Spinal cord (tissue), 10 donors: ENCODE data around the gene OR4E2. TPM values are rescaled to one million over a fixed set of nuclear protein-coding genes. Genes with fewer than 3 reads are reported as not detected.

ENCODE experiments used
- DNase-seq, 6 donors: peaks; one replicate each; pipeline versions ENCODE4 v3.0.0 to v3.0.0-alpha.2; 2013 to 2015; ENCODE audit warnings: low spot score in 6 of 6, low read depth in 4 of 6
- H3K27ac ChIP-seq: one replicate; pipeline ENCODE4 v1.5.1; 2013; ENCODE audit warnings: low read depth, low read length, control low read depth
- H3K27me3 ChIP-seq: one replicate; pipeline ENCODE4 v1.6.1; 2013; ENCODE audit warnings: low read length; ENCODE audit not compliant: control insufficient read depth, insufficient read depth
- H3K36me3 ChIP-seq: one replicate; pipeline ENCODE4 v1.6.1; 2013; ENCODE audit warnings: low read length; ENCODE audit not compliant: control insufficient read depth, insufficient read depth
- H3K4me1 ChIP-seq: one replicate; pipeline ENCODE4 v1.6.1; 2013; ENCODE audit warnings: low read length; ENCODE audit not compliant: control insufficient read depth, insufficient read depth
- H3K4me3 ChIP-seq: one replicate; pipeline ENCODE4 v1.5.1; 2013; ENCODE audit warnings: low read depth, low read length, control low read depth
- H3K9me3 ChIP-seq: one replicate; pipeline ENCODE4 v1.6.1; 2013; ENCODE audit warnings: low read length; ENCODE audit not compliant: control insufficient read depth, insufficient read depth
- WGBS: methylation state at CpG from one replicate; pipeline ENCODE4 v1.1.5; 2013; ENCODE audit warnings: missing lambda C conversion rate; ENCODE audit not compliant: insufficient coverage; 5-methylcytosine and 5-hydroxymethylcytosine counted together
- polyA plus RNA-seq, 2 donors: library from polyadenylated mRNA; unstranded; fragments of 120-200 nt; gene quantifications; one replicate each; pipeline ENCODE4 v1.2.1, GENCODE V29; 2013; ENCODE audit not compliant: insufficient read length in 2 of 2
- total RNA-seq, 2 donors: library from RNA; depleted of rRNA in 1 of 2; stranded (reverse); fragments of 120-200 nt in 1 of 2; fragments of >200 nt in 1 of 2; gene quantifications; one replicate each; pipeline versions ENCODE4 v1.2.3 to v1.2.4, GENCODE V29; 2013 to 2014
- donor health status: healthy.

Gene OR4E2
- total and polyA plus RNA-seq, 4 donors = not detected

DNA sequence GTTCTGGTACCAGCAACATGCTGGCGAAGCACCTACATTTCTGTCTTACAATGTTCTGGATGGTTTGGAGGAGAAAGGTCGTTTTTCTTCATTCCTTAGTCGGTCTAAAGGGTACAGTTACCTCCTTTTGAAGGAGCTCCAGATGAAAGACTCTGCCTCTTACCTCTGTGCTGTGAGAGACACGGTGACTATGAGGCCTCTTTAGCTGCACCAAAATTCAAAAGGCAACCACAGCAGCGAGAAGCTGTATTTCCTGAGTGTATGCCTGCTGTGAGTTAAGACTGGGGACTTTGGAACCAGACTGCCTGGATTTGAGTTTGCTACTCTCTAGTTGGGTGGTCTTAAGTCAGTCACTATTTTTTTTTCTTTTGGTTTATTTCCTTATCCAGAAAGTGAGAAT lies 10.2 kb upstream of the OR4E2 start:
- 84% methylated on average over 3 of the region's 5 CpGs for WGBS
- no peak overlapping the region for H3K27ac ChIP-seq
- H3K4me1 ChIP-seq = no peaks in the 10 kb centered on the region
- no peak overlapping the region for H3K4me3 ChIP-seq
- no peaks in the 10 kb centered on the region for H3K27me3 ChIP-seq
- no peaks in the 10 kb centered on the region for H3K36me3 ChIP-seq
- no peaks in the 10 kb centered on the region for H3K9me3 ChIP-seq
- DNase-seq = no peak

DNA sequence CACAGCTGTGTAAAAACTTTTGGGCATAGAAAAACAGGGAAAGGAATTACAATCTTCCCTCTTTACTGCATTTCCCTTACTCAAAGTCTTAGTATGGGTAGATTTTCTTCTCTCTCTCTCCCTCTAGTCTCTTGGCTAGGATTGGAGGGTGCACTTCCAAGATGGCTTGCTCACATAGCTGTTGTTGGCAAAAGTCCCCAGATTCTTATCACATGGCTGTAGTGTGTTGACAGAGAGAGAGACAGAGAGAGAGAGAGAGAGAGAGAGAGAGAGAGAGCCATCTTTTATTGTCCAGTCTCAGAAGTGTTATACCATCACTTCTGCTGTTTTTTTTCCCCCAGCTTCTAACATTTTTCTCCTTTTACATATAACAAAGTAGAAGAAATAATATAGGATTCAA lies 6.3 kb upstream of the OR4E2 start:
- Histone ChIP-seq H3K9me3 (no peaks in the 10 kb centered on the region), H3K27ac (no peak overlapping the region), H3K4me1 (no peaks in the 10 kb centered on the region), H3K36me3 (no peaks in the 10 kb centered on the region), H3K27me3 (no peaks in the 10 kb centered on the region), H3K4me3 (no peak overlapping the region)
- peak in 1 of 6 donors; percentile 76 for DNase-seq

DNA sequence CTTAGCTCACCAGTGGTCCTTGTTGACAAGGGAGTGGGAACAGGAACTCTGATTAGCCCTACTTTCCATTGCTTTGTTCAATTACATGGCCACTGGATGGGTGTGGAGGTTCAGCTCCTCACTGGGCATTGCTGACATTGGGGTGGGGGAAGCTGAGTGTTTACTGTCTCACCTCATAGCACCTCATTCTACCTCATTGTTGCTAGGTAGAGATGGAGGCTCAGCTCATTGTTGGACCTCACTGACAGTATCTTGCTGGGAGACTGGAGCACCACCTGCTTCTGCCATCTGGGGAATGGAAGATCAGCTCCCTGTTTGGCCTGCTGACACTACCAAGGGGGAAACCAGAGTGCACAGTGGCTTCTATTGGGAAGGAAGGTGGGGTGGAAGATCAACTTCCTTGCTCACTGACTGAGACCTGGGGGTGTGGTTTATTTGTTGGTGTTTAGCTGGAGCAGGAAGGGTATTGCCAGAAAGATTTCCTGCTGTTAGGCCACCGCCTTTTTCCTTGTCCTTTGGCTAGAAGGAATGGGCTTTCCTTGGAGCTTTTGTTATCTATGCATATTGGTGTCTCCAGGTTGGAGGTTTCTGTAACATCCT lies 1.3 kb upstream of the OR4E2 start:
- 88% methylated on average over 1 of the region's 1 CpG for WGBS

GRCh38 chr14:21654215-21654614 lies 580 bp downstream of the OR4E2 start:
- Histone ChIP-seq H3K27me3 (no peaks in the 10 kb centered on the region), H3K36me3 (no peaks in the 10 kb centered on the region), H3K9me3 (no peaks in the 10 kb centered on the region), H3K27ac (no peak overlapping the region), H3K4me1 (no peaks in the 10 kb centered on the region), H3K4me3 (no peak overlapping the region)
- 100% methylated on average over 2 of the region's 5 CpGs for WGBS
- no peak for DNase-seq

More for the DNA sequence above, 1.3 kb upstream of the OR4E2 start:
- Histone ChIP-seq H3K27ac (no peak overlapping the region), H3K36me3 (no peaks in the 10 kb centered on the region), H3K9me3 (no peaks in the 10 kb centered on the region), H3K4me1 (no peaks in the 10 kb centered on the region), H3K27me3 (no peaks in the 10 kb centered on the region), H3K4me3 (no peak overlapping the region)
- DNase-seq = no peak

- WGBS = 100% methylated on average over 1 of the region's 1 CpG
- no peak for DNase-seq
- no peaks in the 10 kb centered on the region for H3K4me1 ChIP-seq
These were observed 3.3 kb downstream of the OR4E2 start for GRCh38 chr14:21656980-21657379.

DNA sequence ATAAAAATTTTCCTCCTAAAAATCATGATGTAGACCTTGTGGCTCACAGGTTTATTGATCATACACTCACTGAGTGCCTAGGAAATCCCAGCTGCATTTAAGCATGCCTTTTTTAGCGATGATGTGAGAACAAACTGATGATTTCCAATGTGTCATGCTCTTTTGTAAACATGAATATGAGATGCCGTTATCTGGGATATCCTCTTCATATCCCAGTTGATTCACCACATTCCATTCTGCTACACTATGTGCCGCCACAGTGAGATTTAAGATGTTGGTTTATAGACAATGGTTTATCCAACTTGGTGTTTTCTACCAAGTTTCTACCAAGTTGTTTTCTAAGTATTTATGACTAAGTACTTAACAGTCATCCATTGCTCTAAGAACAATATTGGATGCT lies 14.7 kb downstream of the OR4E2 start:
- Histone ChIP-seq H3K4me3 (no peak overlapping the region), H3K36me3 (no peaks in the 10 kb centered on the region), H3K4me1 (no peaks in the 10 kb centered on the region), H3K9me3 (no peaks in the 10 kb centered on the region), H3K27ac (no peak overlapping the region), H3K27me3 (no peaks in the 10 kb centered on the region)
- WGBS = no CpG with 5 or more reads among the region's 3 CpGs
- DNase-seq = no peak

More at GRCh38 chr14:21656980-21657379, 3.3 kb downstream of the OR4E2 start:
- no peaks in the 10 kb centered on the region for H3K27me3 ChIP-seq
- no peaks in the 10 kb centered on the region for H3K36me3 ChIP-seq
- no peak overlapping the region for H3K4me3 ChIP-seq
- no peaks in the 10 kb centered on the region for H3K9me3 ChIP-seq
- H3K27ac ChIP-seq = no peak overlapping the region

DNA sequence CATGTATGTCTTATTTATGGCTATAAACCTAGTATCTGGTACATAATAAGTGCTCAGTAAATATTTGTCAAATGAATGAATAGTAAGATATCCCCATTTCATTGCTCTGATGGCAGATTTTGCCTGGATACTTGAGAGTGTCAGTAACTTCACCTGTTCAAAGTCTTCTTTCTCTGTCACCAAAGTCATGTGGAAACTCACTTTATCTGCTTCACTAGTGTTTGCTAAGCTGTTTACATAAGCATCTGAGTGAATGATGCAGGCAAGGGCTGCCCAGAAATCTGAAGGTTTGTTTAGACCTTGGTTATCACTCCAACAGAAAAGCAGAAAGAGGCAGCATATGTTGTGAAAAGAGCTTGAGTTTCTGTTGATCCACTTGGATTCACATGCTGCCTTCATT lies 15.6 kb downstream of the OR4E2 start:
- Histone ChIP-seq H3K36me3 (no peaks in the 10 kb centered on the region), H3K4me3 (no peak overlapping the region), H3K4me1 (no peaks in the 10 kb centered on the region), H3K9me3 (no peaks in the 10 kb centered on the region), H3K27me3 (no peaks in the 10 kb centered on the region), H3K27ac (no peak overlapping the region)
- no peak for DNase-seq

DNA sequence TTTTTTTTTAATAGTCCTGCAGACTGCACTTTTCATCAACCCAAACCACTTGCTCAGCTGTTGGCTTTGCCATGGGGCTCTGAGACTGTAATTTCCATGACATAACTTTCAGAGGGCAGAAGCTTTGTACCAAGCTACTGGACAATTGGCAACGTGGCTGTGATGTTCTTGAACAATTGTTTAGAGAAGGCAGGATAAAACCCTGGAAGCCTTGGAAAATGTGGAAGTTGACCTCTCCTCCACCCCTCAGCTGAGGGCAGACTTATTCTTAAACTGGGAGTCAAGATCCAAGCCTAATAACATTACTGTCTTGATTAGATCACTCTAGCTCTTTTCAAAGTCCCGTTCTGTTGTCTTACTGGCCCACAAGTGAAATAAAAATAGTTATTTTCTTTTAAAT lies 17.7 kb downstream of the OR4E2 start:
- Histone ChIP-seq H3K4me1 (no peaks in the 10 kb centered on the region), H3K36me3 (no peaks in the 10 kb centered on the region), H3K9me3 (no peaks in the 10 kb centered on the region), H3K4me3 (no peak overlapping the region), H3K27ac (no peak overlapping the region), H3K27me3 (no peaks in the 10 kb centered on the region)
- no CpG with 5 or more reads among the region's 2 CpGs for WGBS
- no peak for DNase-seq

GRCh38 chr14:21672116-21672515 lies 18.5 kb downstream of the OR4E2 start:
- WGBS = no CpG with 5 or more reads among the region's 1 CpG

DNA sequence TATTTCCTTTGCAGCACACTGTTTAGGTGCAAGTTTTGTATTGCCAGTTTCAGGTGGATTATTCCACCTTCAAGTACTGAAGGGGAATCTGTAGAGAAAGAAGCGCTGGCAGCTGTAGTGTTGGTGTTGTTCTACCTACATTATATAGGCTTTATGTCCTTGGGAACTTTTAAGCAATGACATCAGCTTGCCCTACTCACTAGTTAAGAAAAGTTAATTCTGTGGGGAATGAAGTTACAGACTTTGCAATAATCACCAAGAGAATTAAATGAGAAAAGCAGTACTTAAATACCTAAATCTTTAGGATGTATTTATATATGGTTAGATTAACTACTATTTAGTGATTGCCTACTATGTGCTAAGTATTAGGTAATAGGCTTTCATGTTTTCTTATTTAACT lies 20.1 kb downstream of the OR4E2 start, which contains the start of gene OR4E1:
Gene OR4E1, minus strand, starts transcription at position 101 of the 400 bp plus-strand sequence. CDS start 2,883 bp downstream, outside the sequence.
- Histone ChIP-seq H3K27ac (no peak within 1 kb of the TSS), H3K27me3 (no peaks in the 10 kb centered on the region), H3K9me3 (no peaks in the 10 kb centered on the region), H3K4me1 (no peaks in the 10 kb centered on the region), H3K36me3 (no peaks in the 10 kb centered on the region), H3K4me3 (no peak within 1 kb of the TSS)
- DNase-seq = no peak
- WGBS = no CpG with 5 or more reads among the region's 1 CpG

More at GRCh38 chr14:21672116-21672515, 18.5 kb downstream of the OR4E2 start:
- no peak overlapping the region for H3K27ac ChIP-seq
- H3K4me1 ChIP-seq = no peaks in the 10 kb centered on the region
- H3K4me3 ChIP-seq = no peak overlapping the region
- H3K36me3 ChIP-seq = no peaks in the 10 kb centered on the region
- no peaks in the 10 kb centered on the region for H3K9me3 ChIP-seq
- DNase-seq = no peak
- no peaks in the 10 kb centered on the region for H3K27me3 ChIP-seq
